Stimulated activated CD4-positive, alpha-beta T cell treated with anti-CD3 and anti-CD28 coated beads, Interleukin-1b, Interleukin-23, amount 100 ng/mL, for 1 hour (primary cell): Measurements from ENCODE around the gene MRPL24.
"Not testable (repeated sequence)": the region's sequence is repeated elsewhere in the genome, so short reads cannot be mapped to it uniquely, and the experiment has no call there.

Source experiments
- DNase-seq, 2 donors: peaks; one replicate each; pipeline ENCODE4 v3.0.0-alpha.2; 2020; ENCODE audit warnings: low read depth in 2 of 2

Gene MRPL24

GRCh38 chr1:156760092-156760795 is 19.4 kb upstream of the MRPL24 start:
- no peak for DNase-seq

- not testable (repeated sequence) for DNase-seq
Measured at GRCh38 chr1:156757572-156758253, 16.8 kb upstream of the MRPL24 start.

DNA sequence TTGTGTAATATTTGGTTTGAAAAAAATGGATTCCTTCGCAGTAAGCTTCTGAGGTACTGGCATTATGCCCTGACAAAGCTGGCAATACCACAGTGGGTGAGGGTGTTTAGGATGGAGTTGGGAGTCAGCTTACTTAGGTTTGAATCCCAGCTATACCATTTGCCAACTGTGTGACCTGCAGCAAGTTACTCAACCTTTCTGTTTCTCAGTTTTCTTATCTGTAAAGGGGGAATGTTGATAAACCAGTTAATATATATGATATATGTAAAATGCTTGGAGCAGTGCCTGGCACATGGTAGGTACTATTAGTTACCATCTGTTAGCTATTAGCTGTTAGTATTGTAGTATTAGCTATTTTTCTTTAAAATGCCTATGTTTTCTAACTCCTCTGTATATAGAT is 15.5 kb upstream of the MRPL24 start:
- no peak for DNase-seq

DNA sequence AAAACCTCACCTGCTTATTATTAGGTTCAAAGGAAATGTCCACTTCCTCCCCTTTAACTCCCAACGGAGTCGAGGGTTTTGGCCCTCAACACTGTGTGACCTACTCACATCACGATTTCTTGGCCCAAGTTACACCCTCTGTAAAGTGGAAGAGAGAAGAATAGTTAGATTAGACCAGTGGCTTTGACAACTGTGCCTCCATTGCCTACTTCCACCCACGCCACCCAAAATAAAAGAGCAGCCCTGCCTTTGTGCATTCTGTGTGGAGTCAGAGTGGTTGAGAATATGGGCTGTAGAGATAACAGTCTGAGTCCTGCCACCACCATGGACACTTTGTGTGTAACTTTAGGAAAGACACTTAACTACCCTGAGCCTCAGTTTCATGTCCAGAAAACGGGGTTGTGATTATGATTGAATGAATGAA is 14.7 kb upstream of the MRPL24 start:
- DNase-seq = no peak

- DNase-seq = no peak
Measured at GRCh38 chr1:156754219-156754618, 13.3 kb upstream of the MRPL24 start.

- DNase-seq = no peak
Measured at GRCh38 chr1:156752843-156753482, 12.1 kb upstream of the MRPL24 start.

DNA sequence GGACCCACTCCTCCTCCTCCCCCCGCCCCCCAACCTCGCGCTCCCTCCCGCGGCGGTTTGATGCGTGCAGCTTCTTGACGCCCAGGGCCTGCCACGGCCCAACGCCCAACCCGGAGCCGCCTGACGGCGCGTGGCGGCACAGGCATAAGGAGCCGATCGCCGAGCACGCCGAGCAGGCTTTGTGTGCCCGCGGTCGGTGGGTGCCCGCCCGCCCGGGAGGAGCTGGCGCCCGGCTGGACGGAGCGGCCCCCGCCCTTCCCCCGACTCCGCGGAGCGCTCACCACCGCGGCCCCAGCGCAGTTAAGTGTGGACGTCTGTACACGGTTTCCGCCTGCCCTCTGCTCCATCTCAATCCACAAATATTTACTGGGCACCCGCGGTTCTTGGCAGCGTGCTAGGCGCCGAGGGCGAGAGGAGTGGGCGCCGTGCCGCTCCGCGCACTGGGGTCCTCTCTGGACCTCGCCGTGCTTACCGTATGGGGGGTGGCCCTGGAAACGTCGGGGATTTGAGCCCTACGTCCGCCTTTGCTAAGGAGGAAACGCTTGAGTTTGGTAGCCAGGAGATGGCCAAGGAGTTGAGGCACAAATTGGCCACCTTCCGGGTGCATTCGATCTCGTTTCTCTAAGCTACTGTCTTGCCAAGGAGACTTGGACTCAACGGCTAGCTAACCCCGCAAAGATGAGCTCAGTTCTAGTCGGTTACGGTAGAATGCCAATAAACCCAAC is 11.0 kb upstream of the MRPL24 start:
- DNase-seq = peak; percentile 92 to 95

GRCh38 chr1:156751451-156751756 is 10.5 kb upstream of the MRPL24 start, which contains the start of gene HDGF:
Gene HDGF, minus strand, starts transcription at chr1:156751675. Its CDS starts 246 bp downstream, at chr1:156751429.
- DNase-seq = no peak

DNA sequence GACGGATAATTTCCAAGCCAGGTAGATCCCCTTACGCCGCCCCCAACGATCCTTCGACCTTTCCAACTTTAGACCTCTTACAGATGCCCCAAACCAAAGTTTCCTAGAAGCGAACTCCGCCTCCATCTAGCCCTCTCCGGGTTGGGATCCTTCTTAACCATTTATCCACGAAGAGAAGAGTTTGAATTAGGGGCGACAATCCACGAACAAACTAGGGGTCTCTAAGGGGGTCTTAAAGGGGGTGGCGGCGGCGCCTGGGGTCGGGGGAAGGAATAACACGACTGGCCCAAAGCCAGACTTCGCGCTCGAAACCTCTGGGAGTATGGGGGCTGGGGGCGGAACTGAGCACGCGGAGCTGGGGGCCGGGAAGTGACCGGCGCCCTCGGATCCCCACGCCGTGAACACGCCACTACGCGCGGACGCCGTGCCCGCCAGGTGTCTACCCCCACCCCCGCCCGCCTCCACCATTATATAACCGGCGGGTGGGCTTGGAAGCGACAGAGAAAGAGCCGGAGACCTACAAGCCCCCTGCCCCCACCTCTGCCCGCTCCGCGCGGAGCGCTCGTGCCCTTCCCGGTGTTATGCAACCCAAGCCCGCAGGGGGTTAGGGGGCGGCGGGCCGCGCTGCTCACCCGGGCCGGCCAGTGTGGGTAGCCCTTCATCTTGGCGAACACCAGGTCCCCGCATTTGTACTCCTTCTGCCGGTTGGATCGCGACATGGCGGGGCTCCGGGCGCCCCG is 10.0 kb upstream of the MRPL24 start:
- DNase-seq = no peak

DNA sequence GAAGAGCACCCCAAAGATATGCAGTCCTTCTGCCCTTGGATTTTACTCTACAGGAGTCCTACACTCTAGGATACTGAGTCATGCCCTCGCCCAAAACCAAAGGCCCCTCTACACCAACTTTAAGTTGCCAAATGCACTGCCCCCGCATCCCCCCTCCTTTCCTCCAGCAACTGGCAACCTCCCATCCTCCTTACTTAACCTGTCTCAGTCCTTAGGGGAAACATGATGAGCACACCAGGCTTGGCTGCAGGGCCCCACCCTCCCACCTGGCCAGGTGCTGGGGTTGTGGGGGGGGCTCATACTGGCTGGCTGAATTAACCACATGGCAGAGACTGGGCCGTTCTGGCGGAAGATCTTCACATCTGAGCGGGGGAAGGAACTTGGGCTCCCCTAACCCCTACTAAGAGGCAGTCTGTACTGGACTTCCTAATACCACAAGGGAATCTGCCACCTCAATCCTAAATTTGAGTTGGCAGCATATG is 9.3 kb upstream of the MRPL24 start:
- DNase-seq = no peak

GRCh38 chr1:156749419-156750118 is 8.7 kb upstream of the MRPL24 start:
- no peak for DNase-seq

DNA sequence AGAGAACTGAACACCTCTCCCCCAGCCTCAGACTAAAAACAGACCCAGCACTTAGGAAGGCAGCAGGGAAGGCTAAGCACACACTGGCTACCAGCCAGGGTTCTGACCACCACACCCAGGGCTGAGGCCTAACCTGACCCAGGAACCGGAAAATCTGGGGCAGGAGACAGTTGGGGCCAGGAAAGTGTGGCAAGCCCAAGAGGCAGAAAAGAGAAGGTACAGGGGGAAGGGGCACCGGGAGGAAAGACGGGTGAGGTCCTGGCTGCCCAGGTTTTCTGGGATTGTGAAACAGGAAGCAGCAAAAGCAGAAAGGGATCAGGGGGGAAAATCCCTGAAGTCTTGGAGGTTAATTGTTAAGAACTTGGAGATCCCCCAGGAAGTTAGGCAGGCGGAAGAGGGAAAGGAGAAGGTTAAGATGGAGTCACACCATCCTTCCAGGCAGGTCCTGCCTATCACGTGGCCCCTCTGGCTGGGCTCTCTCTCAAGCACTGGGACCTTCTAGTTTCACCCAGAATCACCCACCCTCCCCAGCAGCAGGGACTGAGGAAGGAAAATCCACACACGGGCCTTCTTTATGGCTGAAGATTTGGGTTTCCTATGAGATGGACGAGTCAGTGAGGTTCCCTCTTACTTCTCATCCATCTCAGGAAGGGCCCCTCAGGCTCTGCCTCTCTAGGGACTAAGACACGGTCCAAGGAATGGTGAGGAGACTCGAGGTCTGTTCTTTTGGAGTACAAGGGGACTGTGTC is 8.0 kb upstream of the MRPL24 start:
- no peak for DNase-seq

DNA sequence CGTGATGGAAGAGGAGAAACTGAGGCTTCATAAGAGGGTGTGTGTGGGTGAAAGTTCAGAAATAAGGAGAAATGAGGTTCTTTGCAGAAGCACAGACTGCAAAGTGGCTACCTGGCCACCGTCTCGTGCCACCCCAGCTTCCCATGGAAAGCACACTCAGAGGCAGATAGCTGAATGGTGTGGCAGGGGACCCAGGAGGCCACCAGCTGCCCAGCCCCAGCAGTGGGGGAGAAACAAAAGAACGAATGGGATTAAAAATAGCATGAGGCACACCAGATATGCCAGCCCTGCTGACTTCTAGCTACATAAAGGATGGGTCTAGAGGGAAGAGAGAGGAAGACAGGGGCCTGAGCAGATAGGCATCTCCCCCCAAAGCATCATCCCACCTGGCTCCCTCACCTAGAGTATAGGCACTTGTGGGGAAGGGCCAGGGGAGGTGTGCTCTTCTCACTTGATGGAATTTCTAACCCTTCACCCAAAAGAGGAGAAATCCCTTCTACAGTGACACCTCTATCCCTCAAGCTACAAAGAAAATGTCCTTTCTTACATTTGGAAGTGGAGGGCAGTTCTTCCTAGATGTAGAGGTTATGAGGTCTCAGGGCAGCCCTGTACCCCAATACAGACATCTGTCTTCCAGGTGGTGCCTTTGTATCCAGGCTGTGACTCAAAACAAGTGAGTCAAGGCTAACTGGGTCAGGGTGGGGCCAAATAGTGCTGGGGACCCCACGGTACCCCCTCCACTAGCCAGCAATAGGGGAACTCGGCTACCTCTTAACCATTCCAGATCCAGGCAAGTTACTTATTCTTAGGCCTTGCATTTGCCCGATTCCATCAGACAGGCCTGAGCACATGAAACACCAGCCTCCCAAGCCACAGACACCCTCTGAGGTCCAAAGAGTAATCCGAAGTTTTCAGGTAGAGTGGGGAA is 7.1 kb upstream of the MRPL24 start:
- no peak for DNase-seq

DNA sequence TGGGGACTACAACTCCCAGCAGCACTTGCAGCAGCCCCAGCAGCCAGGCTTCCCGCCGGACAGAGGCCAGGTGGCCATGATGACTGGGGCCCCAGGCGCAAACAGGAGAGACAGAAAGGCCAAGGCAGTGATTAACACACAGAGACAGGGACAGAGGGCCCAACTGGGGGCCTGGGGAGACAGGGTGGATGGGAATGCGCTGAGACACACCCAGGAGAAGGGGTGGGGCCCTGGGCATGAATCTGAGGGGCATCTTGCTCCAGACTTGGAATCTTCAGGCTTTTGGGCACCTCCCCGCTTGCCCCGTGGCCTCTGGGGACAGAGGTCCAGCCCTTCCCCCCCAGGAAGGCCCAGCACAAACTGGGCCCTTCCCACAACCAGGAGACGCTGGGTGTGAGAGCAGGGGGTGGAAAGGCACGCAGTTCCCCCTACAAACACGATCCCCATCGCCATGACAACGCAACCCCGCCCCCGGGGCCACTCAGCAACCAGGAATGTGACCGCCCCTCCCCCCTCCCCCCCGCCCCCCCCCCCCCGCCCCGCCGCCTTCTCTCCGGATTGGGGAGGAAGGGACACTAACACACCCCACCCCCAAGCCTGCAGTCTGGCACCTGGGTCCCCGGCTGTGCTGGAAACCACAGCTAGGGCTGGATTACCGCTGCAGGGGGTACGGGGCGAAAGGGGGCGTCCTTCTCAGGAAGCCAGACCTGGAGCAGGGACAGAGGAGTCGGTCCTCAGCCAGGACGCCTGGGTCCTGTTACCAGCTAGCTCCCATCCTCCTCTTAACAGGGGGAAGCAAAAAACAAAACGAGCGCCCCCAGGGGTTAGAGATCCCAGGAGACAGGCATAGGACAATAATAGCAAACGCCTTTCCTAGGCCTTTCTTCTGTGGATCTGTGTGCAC is 6.1 kb upstream of the MRPL24 start:
- no peak for DNase-seq

GRCh38 chr1:156746406-156746727 is 5.5 kb upstream of the MRPL24 start:
- DNase-seq = no peak

GRCh38 chr1:156745881-156746280 is 5.0 kb upstream of the MRPL24 start:
- no peak for DNase-seq

DNA sequence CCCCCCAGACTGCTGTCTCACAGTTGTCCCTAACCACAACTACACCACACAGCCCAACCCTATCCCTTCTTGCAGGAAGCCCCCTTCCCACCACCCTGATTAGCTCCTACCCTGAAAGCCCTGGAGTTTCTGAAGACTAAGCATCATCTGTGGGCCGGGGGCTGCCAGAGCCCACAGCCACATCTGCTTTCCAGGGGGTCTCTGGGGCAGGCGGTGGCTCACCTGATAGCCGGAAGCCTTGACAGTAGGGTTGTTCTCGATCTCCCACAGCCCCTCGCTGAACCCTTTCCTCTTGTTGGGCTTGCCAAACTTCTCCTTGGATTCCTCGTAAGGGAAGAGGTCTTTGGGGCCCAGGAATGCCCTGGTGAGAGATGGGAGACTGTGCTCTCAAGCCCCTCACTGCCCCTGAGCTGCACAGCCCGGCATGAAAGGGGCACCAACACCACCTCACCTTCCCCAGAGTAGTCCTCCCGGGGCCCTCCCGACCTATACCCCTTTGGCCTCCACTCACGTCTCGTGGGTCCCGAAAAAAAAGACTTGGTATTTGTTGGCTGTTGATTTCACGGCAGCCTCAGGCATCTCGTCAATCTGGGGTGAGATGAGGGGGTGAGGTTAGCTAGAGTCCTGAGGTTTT is 4.0 kb upstream of the MRPL24 start:
- DNase-seq = no peak

DNA sequence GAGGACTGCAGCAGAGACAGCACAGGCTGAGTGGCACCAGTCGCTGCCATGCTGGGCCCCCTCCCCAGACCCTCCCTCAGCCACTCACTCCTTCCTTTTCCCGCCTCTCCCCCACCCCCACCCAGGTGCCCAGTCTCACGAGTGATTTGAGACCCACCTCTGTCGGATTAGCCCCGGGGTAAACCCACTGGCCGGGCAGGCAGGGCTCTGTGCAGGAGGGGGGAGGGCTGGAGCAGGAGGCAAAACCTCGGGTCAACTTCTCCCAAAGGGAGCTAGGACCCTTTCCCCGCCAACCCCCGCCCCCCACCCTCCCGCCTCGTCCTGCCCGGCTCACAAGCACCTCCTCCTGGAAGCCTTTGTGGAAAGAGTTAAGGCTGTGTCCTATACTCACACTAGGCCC is 3.5 kb upstream of the MRPL24 start:
- DNase-seq = no peak
